GM12878 (cell line): ENCODE measurements around the gene ZBED5. TPM values are rescaled to one million over a fixed set of nuclear protein-coding genes. Genes with fewer than 3 reads are reported as not detected.

Source experiments
- ATAC-seq: fragments of 200-7000 bp; cut with Tn5 transposase; 3 replicates; pipeline ENCODE4 v1.9.1; 2020; ENCODE audit warnings: mild to moderate bottlenecking, moderate library complexity
- BruUV-seq: library from RNA; stranded (reverse); fragments of 400-500 nt; replicated peaks from 2 replicates; lab custom pipeline; 2021; lab: Mats Ljungman, UMichigan
- CTCF ChIA-PET: fragments of 300-600 bp; sonication (Branson Sonifier 250); formaldehyde crosslinking; extraction: SDS; loops from one replicate; lab custom pipeline; 2021; ENCODE audit warnings: inconsistent platforms; lab: Yijun Ruan, JAX
- POLR2A ChIA-PET: fragments of 350-600 bp; formaldehyde crosslinking; extraction: SDS; loops from one replicate; lab custom pipeline; 2021; ENCODE audit warnings: inconsistent platforms; lab: Charles Lee
- RAD21 ChIA-PET: fragments of 300-600 bp; sonication (Branson Sonifier 250); formaldehyde crosslinking; loops from one replicate; lab custom pipeline; 2023; ENCODE audit warnings: antibody characterized with exemption; ENCODE audit not compliant: unreplicated experiment; lab: Charles Lee
- SMC1A ChIA-PET: fragments of 300-600 bp; sonication (Branson Sonifier 250); formaldehyde crosslinking; loops from one replicate; lab custom pipeline; 2023; ENCODE audit not compliant: unreplicated experiment, uncharacterized antibody; lab: Charles Lee
- DNase-seq: peaks from one replicate; pipeline ENCODE4 v3.0.0-alpha.2; 2011; ENCODE audit warnings: low read depth, low spot score
- FAIRE-seq: peaks from 3 replicates; lab custom pipeline; 2011; peaks lifted over from hg19 to GRCh38; lab: Jason Lieb, UNC
- H2AFZ ChIP-seq: 2 replicates; pipeline ENCODE4 v1.6.0; 2011; ENCODE audit warnings: low read depth, low read length, control low read depth; ENCODE audit not compliant: control insufficient read depth
- H3K27ac ChIP-seq: 2 replicates; pipeline ENCODE4 v1.5.1; 2011; ENCODE audit warnings: control low read depth; ENCODE audit not compliant: control insufficient read depth, insufficient read depth
- H3K27me3 ChIP-seq, 2 experiments: replicated peaks in 1 of 2; 2 replicates each; pipeline versions ENCODE4 v1.6.0 to v1.6.1; 2011; ENCODE audit warnings: low read length in 1 of 2; ENCODE audit not compliant: control insufficient read depth in 2 of 2, insufficient read depth in 2 of 2
- H3K36me3 ChIP-seq, 2 experiments: 2 replicates each; pipeline ENCODE4 v1.5.1; 2011; ENCODE audit warnings: low read length in 1 of 2; ENCODE audit not compliant: control insufficient read depth in 2 of 2, insufficient read depth in 2 of 2
- H3K4me1 ChIP-seq: 2 replicates; pipeline ENCODE4 v1.6.1; 2011; ENCODE audit warnings: mild to moderate bottlenecking, low read length, moderate library complexity, mixed read lengths; ENCODE audit not compliant: control insufficient read depth, insufficient read depth
- H3K4me2 ChIP-seq: 2 replicates; pipeline ENCODE4 v1.6.0; 2011; ENCODE audit warnings: control low read depth; ENCODE audit not compliant: control insufficient read depth, insufficient read depth
- H3K4me3 ChIP-seq: fragments of 200-600 bp; sonication (generic); 2 replicates; pipeline ENCODE4 v1.5.1; 2016
- H3K79me2 ChIP-seq: 2 replicates; pipeline ENCODE4 v1.6.0; 2011; ENCODE audit warnings: low read length; ENCODE audit not compliant: control insufficient read depth, insufficient read depth
- H3K9ac ChIP-seq: 2 replicates; pipeline ENCODE4 v1.8.0; 2011; ENCODE audit warnings: low read length, control low read depth, mixed read lengths; ENCODE audit not compliant: control insufficient read depth, insufficient read depth
- H3K9me3 ChIP-seq: replicated peaks from 3 replicates; pipeline ENCODE4 v1.5.1; 2011; ENCODE audit warnings: mild to moderate bottlenecking, low read length; ENCODE audit not compliant: control insufficient read depth, insufficient read depth
- H4K20me1 ChIP-seq: 2 replicates; pipeline ENCODE4 v1.6.0; 2011; ENCODE audit not compliant: control insufficient read depth, insufficient read depth
- JUNB ChIP-seq: IDR thresholded peaks from 2 replicates; pipeline ENCODE4 v1.6.1; 2016; ENCODE audit warnings: antibody characterized with exemption, mild to moderate bottlenecking
- JUND ChIP-seq: IDR thresholded peaks from 2 replicates; pipeline ENCODE4 v1.6.1; 2012; ENCODE audit warnings: low read depth, mild to moderate bottlenecking, low read length, improper control_type of control experiment, moderate library complexity
- SMC3 ChIP-seq: IDR thresholded peaks from 2 replicates; pipeline ENCODE4 v1.6.1; 2011; ENCODE audit warnings: low read length, improper control_type of control experiment, borderline replicate concordance
- ZBTB40 ChIP-seq: fragments of 450-650 bp; IDR thresholded peaks from 2 replicates; pipeline ENCODE4 v1.6.1; 2016; ENCODE audit warnings: mild to moderate bottlenecking, moderate library complexity, borderline replicate concordance
- WGBS: methylation state at CpG from one replicate; pipeline ENCODE4 v1.1.6; 2016; ENCODE audit warnings: low lambda C conversion rate; ENCODE audit not compliant: insufficient replicate concordance, insufficient coverage; ENCODE audit errors: missing lambda C conversion rate; 5-methylcytosine and 5-hydroxymethylcytosine counted together
- in situ Hi-C: fragments of 300-500 bp; cut with MboI; formaldehyde crosslinking; loops from 9 replicates; pipeline ENCODE4 v1.14.3; 2018; ENCODE audit warnings: mixed read lengths
- intact Hi-C: fragments of 100-400 bp; cut with micrococcal nuclease; formaldehyde crosslinking; loops from one replicate; pipeline ENCODE4 v1.14.2; 2022; ENCODE audit not compliant: unreplicated experiment
- polyA plus RNA-seq, 11 experiments: library from polyadenylated mRNA; depleted of rRNA in 4 of 11; unstranded in 6 of 11; stranded (reverse) in 5 of 11; fragments of >200 nt; fragmentation: Nextera tagmentation in 4 of 11; fragmentation: Illumina TruSeq in 1 of 11; extraction: Ambion mirVana in 4 of 11; extraction: Trizol in 1 of 11; gene quantifications; 1 replicate in 1 of 11; 2 replicates in 10 of 11; pipeline versions ENCODE4 v1.2.1 to v1.2.3, GENCODE V29; 2011 to 2016; ENCODE audit warnings: inconsistent platforms in 2 of 11, missing spikeins in 2 of 11, low read depth in 1 of 11
- total RNA-seq, 4 experiments: library from RNA; depleted of rRNA in 3 of 4; stranded (reverse); fragments of >200 nt in 3 of 4; fragmentation: Illumina TruSeq in 1 of 4; extraction: Trizol in 1 of 4; gene quantifications; 2 replicates each; pipeline versions ENCODE4 v1.2.1 to v1.2.3, GENCODE V29; 2013 to 2021

ZBED5 gene
- total and polyA plus RNA-seq, 10 of the 15 experiments (the other 5 are each of a cell fraction or from before 2014, with no cell fraction given) = 27.3 to 86.8 (median 37.6) TPM

GRCh38 chr11:10855295-10855694, 2.6 kb downstream of the ZBED5 start (continued):
- peak; percentile 83 for TF ChIP-seq ZBTB40

DNA sequence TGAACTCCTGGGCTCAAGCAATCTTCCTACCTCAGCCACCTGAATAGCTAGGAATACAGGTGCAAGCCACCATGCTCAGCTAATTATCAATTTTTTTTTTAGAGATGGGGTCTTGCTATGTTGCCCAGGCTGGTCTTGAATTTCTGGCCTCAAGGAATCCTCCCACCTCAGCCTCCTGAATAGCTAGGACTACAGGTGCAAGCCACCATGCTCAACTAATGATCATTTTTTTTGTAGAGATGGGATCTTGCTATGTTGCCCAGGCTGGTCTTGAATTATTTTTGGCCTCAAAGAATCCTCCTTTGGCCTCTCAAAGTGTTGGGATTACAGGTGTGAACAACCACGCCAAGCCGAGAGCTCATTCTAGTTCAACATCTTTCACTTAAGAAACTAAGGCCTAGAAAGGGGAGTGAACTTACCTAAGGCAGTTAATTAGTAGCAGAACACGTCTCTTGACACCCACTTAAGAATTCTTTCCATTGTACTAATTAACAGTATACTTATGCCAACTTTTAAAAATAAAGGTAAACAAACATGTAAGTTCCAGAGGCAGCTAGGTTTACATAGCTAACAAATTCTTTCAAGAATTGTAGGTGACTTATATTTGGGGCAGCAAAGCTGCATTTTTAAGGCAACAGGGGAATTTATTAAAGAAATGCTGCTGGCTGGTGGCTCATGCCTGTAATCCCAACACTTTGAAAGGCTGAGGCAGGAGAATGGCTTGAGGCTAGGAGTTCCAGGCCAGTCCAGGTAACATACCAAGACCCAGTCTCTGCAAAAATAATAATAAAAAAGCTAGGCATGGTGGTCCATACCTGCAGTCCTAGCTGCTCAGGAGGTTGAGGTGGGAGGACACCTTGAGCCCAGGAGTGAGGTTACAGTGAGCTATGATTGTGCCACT, 9.6 kb downstream of the ZBED5 start:
- no TSS peak for BruUV-seq
- intact Hi-C loops = no loop called here

More for the DNA sequence above, 9.6 kb downstream of the ZBED5 start:
- WGBS = 100% methylated on average over 3 of the region's 3 CpGs
- H3K27ac ChIP-seq = no peak overlapping the region
- FAIRE-seq (no peak), ATAC-seq (no peak), DNase-seq (no peak)
- SMC1A ChIA-PET = interaction anchor here (0.6 to 2.9 kb wide), 8 partner anchors 9 to 45 kb away, joined by 3 to 10 read pairs (median 3); no protein-coding TSS in a partner anchor
- no peaks in the 10 kb centered on the region for H4K20me1 ChIP-seq
- RAD21 ChIA-PET = interaction anchor here (1.3 kb wide), 1 partner anchor 10 kb away, joined by 3 read pairs; no protein-coding TSS in a partner anchor
- no peaks in the 10 kb centered on the region for H3K9me3 ChIP-seq
- H3K9ac ChIP-seq = no peak overlapping the region
- no peaks in the 10 kb centered on the region for H3K27me3 ChIP-seq
- no peak overlapping the region for H2AFZ ChIP-seq
- no peak overlapping the region for H3K4me2 ChIP-seq
- H3K4me3 ChIP-seq = no peak overlapping the region
- no peaks in the 10 kb centered on the region for H3K4me1 ChIP-seq
- POLR2A ChIA-PET = interaction anchor here (0.9 to 1.5 kb wide), 4 partner anchors 10 to 39 kb away, joined by 3 to 11 read pairs (median 4); partner anchors contain the start of gene EIF4G2
- no peaks in the 10 kb centered on the region for H3K79me2 ChIP-seq
- CTCF ChIA-PET = interaction anchor here (0.9 to 4.1 kb wide), 6 partner anchors 9 to 78 kb away, joined by 3 to 22 read pairs (median 5); partner anchors contain the start of gene ZBED5
- TF ChIP-seq JUNB (no peak), JUND (no peak), SMC3 (no peak)
- in situ Hi-C loops = no loop called here
- peaks cover 0 to 5% of the 10 kb centered on the region in 2 experiments; a peak in 2 of 4 replicates for H3K36me3 ChIP-seq
